SU-DHL-6 (cell line): Measurements from ENCODE around the gene CBLB.

Experiments used
- H2AFZ ChIP-seq: fragments of 200-600 bp; sonication (generic); 2 replicates; pipeline ENCODE4 v1.6.1; 2014; ENCODE audit warnings: low read depth, mild to moderate bottlenecking, moderate library complexity, mixed read lengths, antibody characterized with exemption, low read length; ENCODE audit not compliant: severe bottlenecking
- H3F3A ChIP-seq: fragments of 200-600 bp; shearing (Covaris generic); 2 replicates; pipeline ENCODE4 v1.6.0; 2016; ENCODE audit warnings: antibody characterized with exemption, mild to moderate bottlenecking; ENCODE audit not compliant: insufficient read depth
- H3K27ac ChIP-seq: fragments of 200-600 bp; sonication (generic); 2 replicates; pipeline ENCODE4 v1.5.1; 2016; ENCODE audit warnings: low read depth, mild to moderate bottlenecking, low read length, moderate library complexity, mixed read lengths
- H3K27me3 ChIP-seq: fragments of 200-600 bp; sonication (generic), shearing (Covaris generic); 2 replicates; pipeline ENCODE4 v1.6.0; 2014; ENCODE audit warnings: mild to moderate bottlenecking, low read length
- H3K36me3 ChIP-seq: fragments of 200-600 bp; sonication (generic); 2 replicates; pipeline ENCODE4 v1.6.1; 2014; ENCODE audit warnings: mild to moderate bottlenecking, low read length, mixed read lengths
- H3K4me2 ChIP-seq: fragments of 300-600, 200-600 bp; shearing (Covaris generic), sonication (generic); 2 replicates; pipeline ENCODE4 v1.6.0; 2014; ENCODE audit warnings: low read length, low read depth, mild to moderate bottlenecking; ENCODE audit not compliant: poor library complexity, severe bottlenecking
- H3K4me3 ChIP-seq: fragments of 200-600 bp; sonication (generic); 2 replicates; pipeline ENCODE4 v1.5.1; 2014; ENCODE audit warnings: antibody characterized with exemption, low read length, mild to moderate bottlenecking, mixed read lengths; ENCODE audit not compliant: insufficient read depth, poor library complexity, severe bottlenecking
- H3K79me2 ChIP-seq: fragments of 200-600 bp; sonication (generic); 2 replicates; pipeline ENCODE4 v1.6.1; 2014; ENCODE audit warnings: mild to moderate bottlenecking, low read length, moderate library complexity; ENCODE audit not compliant: insufficient read depth
- H3K9ac ChIP-seq: fragments of 200-600 bp; sonication (generic); 2 replicates; pipeline ENCODE4 v1.7.0; 2014; ENCODE audit warnings: mild to moderate bottlenecking, low read length
- H3K9me2 ChIP-seq: fragments of 200-600 bp; sonication (generic); replicated peaks from 2 replicates; pipeline ENCODE4 v1.6.1; 2014; ENCODE audit warnings: low read length; ENCODE audit not compliant: insufficient read depth
- H3K9me3 ChIP-seq: fragments of 200-600 bp; sonication (generic); 2 replicates; pipeline ENCODE4 v1.6.1; 2014; ENCODE audit warnings: low read length, mixed read lengths; ENCODE audit not compliant: insufficient read depth
- H4K20me1 ChIP-seq: fragments of 200-600 bp; sonication (generic); 2 replicates; pipeline ENCODE4 v1.6.1; 2014; ENCODE audit warnings: low read depth, mild to moderate bottlenecking, antibody characterized with exemption, low read length, moderate library complexity, mixed read lengths
- EZH2phosphoT487 ChIP-seq: fragments of 200-600 bp; sonication (generic), shearing (Covaris generic); conservative IDR thresholded peaks from 2 replicates; pipeline ENCODE4 v1.6.1; 2018; ENCODE audit warnings: mild to moderate bottlenecking, antibody characterized with exemption, low read length, moderate library complexity, mixed read lengths
- TF ChIP-seq, protein P1 (sequence below): fragments of 200-600 bp; sonication (generic); IDR thresholded peaks from one replicate; pipeline ENCODE4 v1.5.1; 2017; ENCODE audit warnings: antibody characterized with exemption, mild to moderate bottlenecking, low read length, moderate library complexity; ENCODE audit not compliant: insufficient read depth, poor library complexity, severe bottlenecking

Gene CBLB

DNA sequence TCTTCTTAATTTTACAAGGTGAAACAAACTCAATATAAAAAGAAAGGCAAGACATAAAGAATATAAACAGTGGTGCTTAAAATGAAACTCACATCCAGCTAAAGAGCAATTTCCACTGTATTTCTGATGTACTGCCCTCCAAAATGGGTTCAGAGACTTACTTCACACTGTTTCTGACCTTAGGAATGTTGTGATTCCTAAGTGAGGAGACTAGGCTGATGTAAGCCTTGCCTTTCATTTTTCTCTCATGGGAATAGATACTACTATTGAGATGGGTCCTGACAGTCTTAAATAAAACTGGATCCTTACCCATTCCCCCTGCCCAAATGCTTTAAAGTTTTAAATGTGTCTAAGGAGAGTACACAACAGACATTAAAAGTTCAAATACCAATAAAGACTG is 86.9 kb downstream of the CBLB start:
- Histone ChIP-seq H3K9me2 (no peaks in the 10 kb centered on the region), H3K4me2 (no peak overlapping the region), H3F3A (peaks cover 24% of the 10 kb centered on the region), H3K79me2 (peaks cover 91% of the 10 kb centered on the region), H3K27ac (no peak overlapping the region; the same call in 1 of the 2 replicates), H3K9ac (no peak overlapping the region), H2AFZ (no peak overlapping the region), H4K20me1 (no peaks in the 10 kb centered on the region), H3K9me3 (no peaks in the 10 kb centered on the region), H3K36me3 (peaks cover 3% of the 10 kb centered on the region; the same call in 1 of the 2 replicates), H3K27me3 (no peaks in the 10 kb centered on the region), H3K4me3 (no peak overlapping the region)
- TF ChIP-seq EZH2phosphoT487: no peak
- TF ChIP-seq, protein P1, sequence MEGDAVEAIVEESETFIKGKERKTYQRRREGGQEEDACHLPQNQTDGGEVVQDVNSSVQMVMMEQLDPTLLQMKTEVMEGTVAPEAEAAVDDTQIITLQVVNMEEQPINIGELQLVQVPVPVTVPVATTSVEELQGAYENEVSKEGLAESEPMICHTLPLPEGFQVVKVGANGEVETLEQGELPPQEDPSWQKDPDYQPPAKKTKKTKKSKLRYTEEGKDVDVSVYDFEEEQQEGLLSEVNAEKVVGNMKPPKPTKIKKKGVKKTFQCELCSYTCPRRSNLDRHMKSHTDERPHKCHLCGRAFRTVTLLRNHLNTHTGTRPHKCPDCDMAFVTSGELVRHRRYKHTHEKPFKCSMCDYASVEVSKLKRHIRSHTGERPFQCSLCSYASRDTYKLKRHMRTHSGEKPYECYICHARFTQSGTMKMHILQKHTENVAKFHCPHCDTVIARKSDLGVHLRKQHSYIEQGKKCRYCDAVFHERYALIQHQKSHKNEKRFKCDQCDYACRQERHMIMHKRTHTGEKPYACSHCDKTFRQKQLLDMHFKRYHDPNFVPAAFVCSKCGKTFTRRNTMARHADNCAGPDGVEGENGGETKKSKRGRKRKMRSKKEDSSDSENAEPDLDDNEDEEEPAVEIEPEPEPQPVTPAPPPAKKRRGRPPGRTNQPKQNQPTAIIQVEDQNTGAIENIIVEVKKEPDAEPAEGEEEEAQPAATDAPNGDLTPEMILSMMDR: no peak

- no peaks in the 10 kb centered on the region for H3K9me3 ChIP-seq
- no peak overlapping the region for H3K4me2 ChIP-seq
- no peak overlapping the region for H3K4me3 ChIP-seq
- H3K9me2 ChIP-seq: no peaks in the 10 kb centered on the region
- peaks cover 78% of the 10 kb centered on the region for H3K79me2 ChIP-seq
- no peak overlapping the region for H3K9ac ChIP-seq
- H3K36me3 ChIP-seq: peaks cover 10% of the 10 kb centered on the region; the same call in 1 of the 2 replicates
- peaks cover 35% of the 10 kb centered on the region for H3F3A ChIP-seq
- H2AFZ ChIP-seq: no peak overlapping the region
- no peaks in the 10 kb centered on the region for H3K27me3 ChIP-seq
- no peak overlapping the region for H3K27ac ChIP-seq
- no peaks in the 10 kb centered on the region for H4K20me1 ChIP-seq
- TF ChIP-seq, protein P1: no peak
- TF ChIP-seq EZH2phosphoT487: no peak
Measured at GRCh38 chr3:105780107-105780506, 88.7 kb downstream of the CBLB start.

DNA sequence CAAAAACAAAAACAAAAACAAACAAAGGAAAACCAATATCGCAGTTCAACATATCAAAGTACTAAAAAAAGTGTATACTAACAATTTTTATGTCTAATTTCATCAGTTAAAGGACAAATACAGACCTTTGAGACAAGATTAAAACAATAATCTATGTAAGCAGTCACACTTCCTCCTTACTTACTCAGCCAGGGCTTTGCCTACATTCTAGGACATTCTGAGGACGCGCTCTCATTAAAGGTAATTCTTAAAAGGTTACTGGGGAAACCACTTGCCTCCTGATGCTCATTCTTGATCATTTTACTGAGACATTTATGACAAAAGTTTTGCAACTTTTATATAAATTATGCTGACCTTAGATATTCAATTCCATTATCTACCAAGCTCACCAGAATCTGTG is 93.4 kb downstream of the CBLB start:
- Histone ChIP-seq H3K27ac (peak overlapping the region; percentile 26; the same call in 1 of the 2 replicates), H3F3A (peaks cover 22% of the 10 kb centered on the region; the same call in 1 of the 2 replicates), H3K9me3 (no peaks in the 10 kb centered on the region), H2AFZ (no peak overlapping the region), H3K9me2 (no peaks in the 10 kb centered on the region), H4K20me1 (no peaks in the 10 kb centered on the region), H3K36me3 (peaks cover 33% of the 10 kb centered on the region), H3K79me2 (peaks cover 81% of the 10 kb centered on the region), H3K9ac (no peak overlapping the region), H3K4me2 (no peak overlapping the region), H3K4me3 (no peak overlapping the region), H3K27me3 (no peaks in the 10 kb centered on the region)
- TF ChIP-seq, protein P1: no peak
- TF ChIP-seq EZH2phosphoT487: no peak
